Natural killer cell (primary cell): Measurements from ENCODE around the gene TBC1D10A. TPM values are rescaled to one million over a fixed set of nuclear protein-coding genes. Genes with fewer than 3 reads are reported as not detected.

Experiments used
- ATAC-seq, 3 donors: fragments of 150-1000 bp in 2 of 3; fragments of 200-7000 bp in 1 of 3; cut with Tn5 transposase; 1 replicate in 1 of 3; 2 replicates in 2 of 3; pipeline ENCODE4 v1.10.0; 2021; ENCODE audit warnings: mild to moderate bottlenecking in 2 of 3, moderate library complexity in 2 of 3
- DNase-seq, 2 donors: peaks; one replicate each; pipeline versions ENCODE4 v3.0.0 to v3.0.0-alpha.2; 2013 to 2021; ENCODE audit warnings: mixed read lengths in 1 of 2
- H3K27ac ChIP-seq: one replicate; pipeline ENCODE4 v1.5.1; 2013; ENCODE audit warnings: mild to moderate bottlenecking, low read length
- H3K27me3 ChIP-seq: one replicate; pipeline ENCODE4 v1.6.1; 2013; ENCODE audit warnings: low read length; ENCODE audit not compliant: control insufficient read depth, insufficient read depth
- H3K36me3 ChIP-seq: one replicate; pipeline ENCODE4 v1.6.1; 2013; ENCODE audit warnings: low read length; ENCODE audit not compliant: control insufficient read depth, insufficient read depth
- H3K4me1 ChIP-seq: one replicate; pipeline ENCODE4 v1.6.1; 2013; ENCODE audit warnings: low read length; ENCODE audit not compliant: control insufficient read depth, insufficient read depth
- H3K4me3 ChIP-seq: one replicate; pipeline ENCODE4 v1.5.1; 2013; ENCODE audit warnings: low read length
- H3K9me3 ChIP-seq: one replicate; pipeline ENCODE4 v1.6.1; 2013; ENCODE audit warnings: low read length; ENCODE audit not compliant: control insufficient read depth, insufficient read depth
- H3K27ac Mint-ChIP-seq, 2 donors: one replicate each; pipeline ENCODE4 v1.8.0; 2022; ENCODE audit warnings: mild to moderate bottlenecking in 2 of 2, mixed read lengths in 2 of 2, moderate library complexity in 1 of 2
- H3K27me3 Mint-ChIP-seq, 2 donors: one replicate each; pipeline ENCODE4 v1.8.0; 2022; ENCODE audit warnings: low read depth in 2 of 2, mixed read lengths in 2 of 2
- H3K36me3 Mint-ChIP-seq: one replicate; pipeline ENCODE4 v1.8.0; 2022; ENCODE audit warnings: mixed read lengths
- H3K4me1 Mint-ChIP-seq, 2 donors: one replicate each; pipeline ENCODE4 v1.8.0; 2022; ENCODE audit warnings: mixed read lengths in 2 of 2
- H3K4me3 Mint-ChIP-seq: one replicate; pipeline ENCODE4 v1.8.0; 2022; ENCODE audit warnings: mild to moderate bottlenecking, moderate library complexity, mixed read lengths
- H3K9me3 Mint-ChIP-seq, 2 donors: one replicate each; pipeline ENCODE4 v1.8.0; 2022; ENCODE audit warnings: mixed read lengths in 2 of 2
- WGBS: methylation state at CpG from one replicate; pipeline ENCODE4 v1.1.7; 2013; ENCODE audit warnings: missing lambda C conversion rate; ENCODE audit not compliant: insufficient coverage; 5-methylcytosine and 5-hydroxymethylcytosine counted together
- intact Hi-C: fragments of 100-400 bp; cut with micrococcal nuclease; formaldehyde crosslinking; loops from one replicate; pipeline ENCODE4 v1.14.2; 2022
- total RNA-seq, 4 donors: library from RNA; stranded (reverse); fragments of 120-200 nt in 1 of 4; gene quantifications; one replicate each; pipeline versions ENCODE4 v1.2.3 to v1.2.4, GENCODE V29; 2013 to 2022
- TF ChIP-seq, protein P1 (sequence below): fragments of 200-600 bp; IDR thresholded peaks from one replicate; pipeline ENCODE4 v1.8.0; 2022; ENCODE audit warnings: antibody characterized with exemption

TBC1D10A gene
- total RNA-seq, 3 donors from 2014 or later (not counting 1 experiment from before 2014, with no cell fraction given) = 38.9 to 48.0 (median 47.9) TPM

DNA sequence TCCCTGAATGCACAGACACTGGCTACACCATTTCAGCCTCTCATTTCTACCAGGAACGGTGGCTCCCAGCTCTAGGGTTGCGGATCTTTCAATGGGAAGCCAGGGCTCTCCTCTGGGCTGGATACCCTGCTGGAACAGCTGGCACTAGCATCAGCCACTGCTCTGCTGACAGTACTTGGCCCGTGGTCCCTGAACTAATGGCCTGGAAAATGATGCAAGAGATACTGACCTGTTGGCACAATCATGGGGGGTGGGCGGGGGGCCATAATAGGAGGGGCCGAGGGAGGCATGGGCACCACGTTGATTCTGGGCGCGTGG lies 10.7 kb upstream of the TBC1D10A start:
- no peaks in the 10 kb centered on the region for H3K9me3 Mint-ChIP-seq
- ATAC-seq (no peak), DNase-seq (no peak)
- Histone ChIP-seq H3K36me3 (peaks cover 97% of the 10 kb centered on the region), H3K27ac (no peak overlapping the region), H3K9me3 (no peaks in the 10 kb centered on the region), H3K4me3 (no peak overlapping the region), H3K4me1 (no peaks in the 10 kb centered on the region), H3K27me3 (no peaks in the 10 kb centered on the region)
- no peak overlapping the region for H3K27ac Mint-ChIP-seq
- no peak overlapping the region for H3K4me3 Mint-ChIP-seq
- intact Hi-C loops = no loop called here
- H3K27me3 Mint-ChIP-seq = no peaks in the 10 kb centered on the region
- H3K36me3 Mint-ChIP-seq = no peaks in the 10 kb centered on the region
- WGBS = 98% methylated on average over 8 of the region's 8 CpGs
- no peaks in the 10 kb centered on the region for H3K4me1 Mint-ChIP-seq
- TF ChIP-seq, protein P1, sequence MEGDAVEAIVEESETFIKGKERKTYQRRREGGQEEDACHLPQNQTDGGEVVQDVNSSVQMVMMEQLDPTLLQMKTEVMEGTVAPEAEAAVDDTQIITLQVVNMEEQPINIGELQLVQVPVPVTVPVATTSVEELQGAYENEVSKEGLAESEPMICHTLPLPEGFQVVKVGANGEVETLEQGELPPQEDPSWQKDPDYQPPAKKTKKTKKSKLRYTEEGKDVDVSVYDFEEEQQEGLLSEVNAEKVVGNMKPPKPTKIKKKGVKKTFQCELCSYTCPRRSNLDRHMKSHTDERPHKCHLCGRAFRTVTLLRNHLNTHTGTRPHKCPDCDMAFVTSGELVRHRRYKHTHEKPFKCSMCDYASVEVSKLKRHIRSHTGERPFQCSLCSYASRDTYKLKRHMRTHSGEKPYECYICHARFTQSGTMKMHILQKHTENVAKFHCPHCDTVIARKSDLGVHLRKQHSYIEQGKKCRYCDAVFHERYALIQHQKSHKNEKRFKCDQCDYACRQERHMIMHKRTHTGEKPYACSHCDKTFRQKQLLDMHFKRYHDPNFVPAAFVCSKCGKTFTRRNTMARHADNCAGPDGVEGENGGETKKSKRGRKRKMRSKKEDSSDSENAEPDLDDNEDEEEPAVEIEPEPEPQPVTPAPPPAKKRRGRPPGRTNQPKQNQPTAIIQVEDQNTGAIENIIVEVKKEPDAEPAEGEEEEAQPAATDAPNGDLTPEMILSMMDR = no peak

DNA sequence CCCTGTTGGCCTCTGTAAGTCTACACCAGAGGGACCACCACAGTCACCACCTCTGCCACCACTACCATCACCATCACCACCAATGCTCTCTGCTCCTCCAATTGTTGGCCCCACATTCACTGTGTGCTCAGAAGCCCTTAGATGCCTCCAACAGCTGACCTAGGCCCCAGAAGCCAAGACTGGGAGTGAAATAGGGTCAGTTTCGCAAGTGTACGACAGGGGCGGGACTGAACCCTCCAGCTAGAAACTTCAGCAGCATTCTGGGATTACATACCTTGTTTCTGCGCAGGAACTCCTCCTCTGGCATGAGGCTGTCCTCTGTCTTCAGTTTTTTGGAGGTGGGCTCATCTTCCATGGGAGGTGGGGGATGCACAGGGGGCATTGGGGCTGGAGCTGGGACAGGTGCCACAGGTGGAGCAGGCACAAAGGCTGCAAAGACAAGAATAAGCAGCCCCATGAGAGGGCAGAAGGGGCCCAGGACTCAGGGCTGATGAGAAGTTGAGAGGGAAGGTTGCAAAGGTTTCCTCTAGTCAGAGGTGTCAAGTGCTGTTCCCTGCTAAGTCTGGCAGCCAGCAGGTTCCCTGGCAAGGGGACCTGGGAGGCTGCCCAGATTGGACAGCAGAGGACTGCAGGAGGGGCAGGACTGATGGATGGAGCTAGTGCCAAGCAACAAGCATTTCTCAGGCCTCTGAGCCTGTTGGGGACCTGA lies 10.2 kb upstream of the TBC1D10A start:
- 97% methylated on average over 4 of the region's 4 CpGs for WGBS

DNA sequence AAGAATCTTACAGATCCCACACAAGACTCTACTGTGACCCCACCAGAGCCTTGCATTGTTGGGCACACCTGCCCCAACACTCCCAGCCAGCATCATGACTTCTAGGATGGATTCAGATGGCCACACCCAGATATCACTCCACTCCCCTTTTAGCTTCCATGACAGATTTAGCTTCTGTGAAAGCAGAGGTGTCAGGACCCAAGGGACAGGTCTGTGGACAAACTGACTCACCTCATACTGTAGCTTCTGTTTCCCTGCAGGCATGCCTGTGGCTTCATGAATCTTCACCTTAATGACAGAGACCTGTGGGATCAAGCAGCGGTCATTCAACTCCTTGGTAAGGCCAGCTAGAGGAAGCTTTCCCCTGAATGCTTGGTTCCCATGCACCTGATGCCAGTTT lies 8.5 kb upstream of the TBC1D10A start:
- Histone ChIP-seq H3K36me3 (peaks cover 81% of the 10 kb centered on the region), H3K9me3 (no peaks in the 10 kb centered on the region), H3K4me3 (no peak overlapping the region), H3K4me1 (no peaks in the 10 kb centered on the region), H3K27me3 (no peaks in the 10 kb centered on the region), H3K27ac (no peak overlapping the region)
- no peaks in the 10 kb centered on the region for H3K9me3 Mint-ChIP-seq
- TF ChIP-seq, protein P1 = no peak
- no peaks in the 10 kb centered on the region for H3K4me1 Mint-ChIP-seq
- H3K27me3 Mint-ChIP-seq = no peaks in the 10 kb centered on the region
- ATAC-seq (peak in 1 of 3 donors; percentile 7), DNase-seq (no peak)
- no peaks in the 10 kb centered on the region for H3K36me3 Mint-ChIP-seq
- WGBS = 100% methylated on average over 1 of the region's 1 CpG
- intact Hi-C loops = no loop called here
- H3K4me3 Mint-ChIP-seq = no peak overlapping the region
- no peak overlapping the region for H3K27ac Mint-ChIP-seq

More for the DNA sequence above, 10.2 kb upstream of the TBC1D10A start:
- Mint-ChIP-seq H3K4me3 (no peak overlapping the region), H3K27me3 (no peaks in the 10 kb centered on the region), H3K27ac (no peak overlapping the region), H3K36me3 (no peaks in the 10 kb centered on the region), H3K9me3 (no peaks in the 10 kb centered on the region), H3K4me1 (no peaks in the 10 kb centered on the region)
- Histone ChIP-seq H3K27ac (no peak overlapping the region), H3K4me3 (no peak overlapping the region), H3K4me1 (no peaks in the 10 kb centered on the region), H3K36me3 (peaks cover 92% of the 10 kb centered on the region), H3K27me3 (no peaks in the 10 kb centered on the region), H3K9me3 (no peaks in the 10 kb centered on the region)
- intact Hi-C loops = no loop called here
- ATAC-seq (no peak), DNase-seq (no peak)
- TF ChIP-seq, protein P1 = no peak

DNA sequence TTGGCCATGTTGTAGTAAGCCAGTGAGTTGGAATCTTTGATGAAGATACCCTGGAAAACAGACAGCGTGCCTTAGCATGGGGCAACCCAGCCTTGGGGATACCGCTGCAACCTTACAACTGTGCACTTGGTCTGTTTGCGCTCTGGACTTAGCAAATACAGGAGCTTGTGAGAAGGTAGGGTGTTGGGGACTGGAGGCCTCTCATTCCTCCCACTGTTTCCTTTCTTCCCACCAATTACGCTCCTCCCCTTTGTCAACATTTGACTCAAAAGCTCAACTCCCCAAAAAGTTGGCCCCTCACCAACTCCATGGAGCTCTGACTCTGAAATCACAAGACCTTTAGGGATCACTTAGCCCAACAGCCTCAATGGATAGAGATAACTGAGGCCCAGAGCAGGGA lies 7.9 kb upstream of the TBC1D10A start:
- no peak overlapping the region for H3K27ac ChIP-seq
- no peaks in the 10 kb centered on the region for H3K9me3 Mint-ChIP-seq
- H3K27me3 Mint-ChIP-seq = no peaks in the 10 kb centered on the region
- no peaks in the 10 kb centered on the region for H3K36me3 Mint-ChIP-seq
- no peaks in the 10 kb centered on the region for H3K4me1 ChIP-seq
- H3K9me3 ChIP-seq = no peaks in the 10 kb centered on the region
- H3K4me3 ChIP-seq = no peak overlapping the region
- DNase-seq (no peak), ATAC-seq (no peak)
- H3K36me3 ChIP-seq = peaks cover 75% of the 10 kb centered on the region
- TF ChIP-seq, protein P1 = no peak
- H3K4me3 Mint-ChIP-seq = no peak overlapping the region
- WGBS = 89% methylated on average over 3 of the region's 4 CpGs
- no peaks in the 10 kb centered on the region for H3K27me3 ChIP-seq
- H3K27ac Mint-ChIP-seq = no peak overlapping the region
- no peaks in the 10 kb centered on the region for H3K4me1 Mint-ChIP-seq
- intact Hi-C loops = no loop called here
